Esophagus (tissue), 2 donors: ENCODE data around the gene BAG3. TPM values are rescaled to one million over a fixed set of nuclear protein-coding genes. Genes with fewer than 3 reads are reported as not detected.

Experiments
- H3K27ac ChIP-seq, 2 donors: one replicate each; pipeline ENCODE4 v1.5.1; 2013; ENCODE audit warnings: low read depth in 2 of 2, mild to moderate bottlenecking in 2 of 2, inconsistent platforms in 1 of 2, low read length in 1 of 2, moderate library complexity in 1 of 2
- H3K27me3 ChIP-seq, 2 donors: one replicate each; pipeline ENCODE4 v1.6.1; 2013; ENCODE audit warnings: low read length in 2 of 2, control low read depth in 1 of 2, mild to moderate bottlenecking in 1 of 2; ENCODE audit not compliant: insufficient read depth in 2 of 2, control insufficient read depth in 1 of 2
- H3K36me3 ChIP-seq, 2 donors: one replicate each; pipeline ENCODE4 v1.6.1; 2013; ENCODE audit warnings: low read length in 1 of 2; ENCODE audit not compliant: control insufficient read depth in 2 of 2, insufficient read depth in 2 of 2
- H3K4me1 ChIP-seq, 2 donors: one replicate each; pipeline ENCODE4 v1.6.1; 2013; ENCODE audit warnings: low read length in 1 of 2; ENCODE audit not compliant: control insufficient read depth in 2 of 2, insufficient read depth in 2 of 2
- H3K4me3 ChIP-seq, 2 donors: one replicate each; pipeline ENCODE4 v1.5.1; 2013; ENCODE audit warnings: low read length in 2 of 2, mild to moderate bottlenecking in 2 of 2, low read depth in 1 of 2, moderate library complexity in 1 of 2
- H3K9me3 ChIP-seq, 2 donors: one replicate each; pipeline ENCODE4 v1.6.1; 2013; ENCODE audit warnings: mild to moderate bottlenecking in 2 of 2, low read depth in 1 of 2, low read length in 1 of 2, moderate library complexity in 1 of 2; ENCODE audit not compliant: control insufficient read depth in 2 of 2, insufficient read depth in 1 of 2
- WGBS, 2 donors: extraction: QIAGEN DNeasy Blood & Tissue Kit; methylation state at CpG; one replicate each; pipeline ENCODE4 v1.1.7; 2013; 5-methylcytosine and 5-hydroxymethylcytosine counted together
- polyA plus RNA-seq, 2 donors: library from polyadenylated mRNA; stranded (reverse); fragments of 200-250 nt; gene quantifications; one replicate each; pipeline ENCODE4 v1.2.3, GENCODE V29; 2013
- donor health status: healthy with polysubstance abuse.
- donor health status: Bipolar disorder and iron deficiency.

Gene BAG3
- polyA plus RNA-seq = 10 to 100 TPM; 39.4 to 57.2 TPM

GRCh38 chr10:119650692-119651513 lies at the start of gene BAG3:
TSS of gene BAG3 (plus strand) at chr10:119651380. CDS start at chr10:119651676, 296 bp downstream.
- Histone ChIP-seq H3K27ac (peak within 1 kb of the TSS; percentile 88 to 95), H3K27me3 (no peaks in the 10 kb centered on the region), H3K4me1 (peaks cover 0 to 12% of the 10 kb centered on the region in 2 donors), H3K36me3 (no peaks in the 10 kb centered on the region), H3K9me3 (peaks cover 0 to 2% of the 10 kb centered on the region in 2 donors), H3K4me3 (peak within 1 kb of the TSS; percentile 73 to 99)
- WGBS, 2 donors = 1% methylated on average over 31 to 60 of the region's 60 CpGs

GRCh38 chr10:119602241-119603095 lies 48.7 kb upstream of the BAG3 start:
- Histone ChIP-seq H3K4me3 (no peak overlapping the region), H3K27ac (no peak overlapping the region), H3K36me3 (no peaks in the 10 kb centered on the region), H3K27me3 (no peaks in the 10 kb centered on the region), H3K9me3 (no peaks in the 10 kb centered on the region), H3K4me1 (no peaks in the 10 kb centered on the region)
- WGBS, 2 donors = 70 to 73% methylated on average over 2 of the region's 2 CpGs

GRCh38 chr10:119604468-119604867 lies 46.7 kb upstream of the BAG3 start:
- Histone ChIP-seq H3K4me1 (no peaks in the 10 kb centered on the region), H3K9me3 (no peaks in the 10 kb centered on the region), H3K27me3 (no peaks in the 10 kb centered on the region), H3K27ac (no peak overlapping the region), H3K4me3 (no peak overlapping the region), H3K36me3 (no peaks in the 10 kb centered on the region)

- H3K4me1 ChIP-seq = no peaks in the 10 kb centered on the region
- 25 to 26% methylated on average over 15 of the region's 15 CpGs for WGBS, 2 donors
Observed at GRCh38 chr10:119608316-119609155, 42.6 kb upstream of the BAG3 start.

GRCh38 chr10:119609516-119609915 lies 41.7 kb upstream of the BAG3 start:
- H3K4me1 ChIP-seq = no peaks in the 10 kb centered on the region
- WGBS, 2 donors = 93 to 94% methylated on average over 4 of the region's 4 CpGs
- H3K36me3 ChIP-seq = no peaks in the 10 kb centered on the region
- H3K27me3 ChIP-seq = no peaks in the 10 kb centered on the region
- no peak overlapping the region for H3K4me3 ChIP-seq
- no peak overlapping the region for H3K27ac ChIP-seq
- H3K9me3 ChIP-seq = no peaks in the 10 kb centered on the region

More at GRCh38 chr10:119608316-119609155, 42.6 kb upstream of the BAG3 start:
- H3K9me3 ChIP-seq = no peaks in the 10 kb centered on the region
- H3K27ac ChIP-seq = no peak overlapping the region
- no peaks in the 10 kb centered on the region for H3K36me3 ChIP-seq
- H3K4me3 ChIP-seq = no peak overlapping the region
- no peaks in the 10 kb centered on the region for H3K27me3 ChIP-seq

- Histone ChIP-seq H3K9me3 (no peaks in the 10 kb centered on the region), H3K36me3 (no peaks in the 10 kb centered on the region), H3K27me3 (no peaks in the 10 kb centered on the region), H3K4me3 (no peak overlapping the region), H3K27ac (no peak overlapping the region), H3K4me1 (no peaks in the 10 kb centered on the region)
- WGBS, 2 donors = 71 to 80% methylated on average over 4 of the region's 4 CpGs
Observed at GRCh38 chr10:119611433-119611832, 39.7 kb upstream of the BAG3 start.

- Histone ChIP-seq H3K36me3 (no peaks in the 10 kb centered on the region), H3K4me1 (no peaks in the 10 kb centered on the region), H3K27me3 (no peaks in the 10 kb centered on the region), H3K4me3 (no peak overlapping the region), H3K9me3 (no peaks in the 10 kb centered on the region), H3K27ac (no peak overlapping the region)
- 90 to 94% methylated on average over 6 of the region's 6 CpGs for WGBS, 2 donors
Observed at GRCh38 chr10:119613741-119614140, 37.4 kb upstream of the BAG3 start.

GRCh38 chr10:119614686-119615085 lies 36.5 kb upstream of the BAG3 start:
- Histone ChIP-seq H3K4me3 (no peak overlapping the region), H3K4me1 (no peaks in the 10 kb centered on the region), H3K27me3 (no peaks in the 10 kb centered on the region), H3K9me3 (no peaks in the 10 kb centered on the region), H3K27ac (no peak overlapping the region), H3K36me3 (no peaks in the 10 kb centered on the region)
- 81 to 88% methylated on average over 5 of the region's 5 CpGs for WGBS, 2 donors

- Histone ChIP-seq H3K36me3 (no peaks in the 10 kb centered on the region), H3K4me1 (no peaks in the 10 kb centered on the region), H3K4me3 (no peak overlapping the region), H3K27ac (no peak overlapping the region), H3K9me3 (no peaks in the 10 kb centered on the region), H3K27me3 (no peaks in the 10 kb centered on the region)
- WGBS, 2 donors = 72 to 82% methylated on average over 13 of the region's 13 CpGs
Observed at GRCh38 chr10:119616882-119617570, 34.2 kb upstream of the BAG3 start.
